HL-60 (cell line): Measurements from ENCODE around the gene APC2.

Experiments
- DNase-seq, 2 experiments: peaks; one replicate each; pipeline ENCODE4 v3.0.0-alpha.2; 2010 to 2020; ENCODE audit warnings: low read depth in 1 of 2, low spot score in 1 of 2
- H3K27ac ChIP-seq: fragments of 250-450 bp; sonication (Bioruptor Pico); replicated peaks from 2 replicates; pipeline ENCODE4 v1.5.1; 2020; ENCODE audit warnings: mild to moderate bottlenecking, moderate library complexity
- H3K27me3 ChIP-seq: fragments of 250-450 bp; sonication (Bioruptor Pico); 2 replicates; pipeline ENCODE4 v1.5.1; 2021; ENCODE audit warnings: mild to moderate bottlenecking, moderate library complexity; ENCODE audit not compliant: insufficient read depth, poor library complexity, severe bottlenecking
- H3K4me3 ChIP-seq: replicated peaks from 2 replicates; pipeline ENCODE4 v1.5.1; 2011; ENCODE audit warnings: mild to moderate bottlenecking, control low read depth, low read length; ENCODE audit not compliant: insufficient read depth
- CTCF ChIP-seq: IDR thresholded peaks from one replicate; pipeline ENCODE4 v1.5.1; 2011; ENCODE audit warnings: low read length, control low read depth, inconsistent platforms; ENCODE audit not compliant: insufficient read depth
- GABPA ChIP-seq: IDR thresholded peaks from 2 replicates; pipeline ENCODE4 v1.6.1; 2012; ENCODE audit warnings: low read depth
- POLR2AphosphoS5 ChIP-seq: IDR thresholded peaks from 2 replicates; pipeline ENCODE4 v1.6.1; 2012; ENCODE audit warnings: low read depth
- REST ChIP-seq: IDR thresholded peaks from 2 replicates; pipeline ENCODE4 v1.6.1; 2012; ENCODE audit warnings: low read depth; ENCODE audit not compliant: insufficient replicate concordance
- SPI1 ChIP-seq: IDR thresholded peaks from 2 replicates; pipeline ENCODE4 v1.6.1; 2012; ENCODE audit warnings: low read depth, mild to moderate bottlenecking, borderline replicate concordance

The APC2 gene

GRCh38 chr19:1466018-1466460 lies 16.1 kb downstream of the APC2 start:
- no peak overlapping the region for H3K27ac ChIP-seq
- H3K4me3 ChIP-seq: no peak overlapping the region
- DNase-seq: no peak
- H3K27me3 ChIP-seq: peaks cover 35% of the 10 kb centered on the region
- TF ChIP-seq POLR2AphosphoS5 (no peak), REST (no peak), CTCF (no peak), SPI1 (no peak), GABPA (no peak)

- Histone ChIP-seq H3K27me3 (peaks cover 41% of the 10 kb centered on the region), H3K4me3 (no peak overlapping the region), H3K27ac (no peak overlapping the region)
- TF ChIP-seq POLR2AphosphoS5 (no peak), SPI1 (no peak), REST (no peak), CTCF (no peak), GABPA (no peak)
- no peak for DNase-seq
Measured at GRCh38 chr19:1466461-1467214, 16.7 kb downstream of the APC2 start.

- TF ChIP-seq SPI1 (no peak), REST (no peak), POLR2AphosphoS5 (no peak), GABPA (no peak), CTCF (no peak)
- no peak for DNase-seq
- Histone ChIP-seq H3K4me3 (no peak overlapping the region), H3K27me3 (peaks cover 46% of the 10 kb centered on the region), H3K27ac (no peak overlapping the region)
Measured at GRCh38 chr19:1467215-1467489, 17.2 kb downstream of the APC2 start.
